PC-9 (cell line): ENCODE data around the gene GOLPH3L. TPM values are rescaled to one million over a fixed set of nuclear protein-coding genes. Genes with fewer than 3 reads are reported as not detected.
"Not testable (repeated sequence)": the region's sequence is repeated elsewhere in the genome, so short reads cannot be mapped to it uniquely, and the experiment has no call there.

Experiments
- BruUV-seq: library from RNA; stranded (reverse); fragments of 400-500 nt; replicated peaks from 2 replicates; lab custom pipeline; 2021; lab: Mats Ljungman, UMichigan
- CTCF ChIA-PET: fragments of 300-600 bp; sonication (Branson Sonifier 250); formaldehyde crosslinking; loops from one replicate; lab custom pipeline; 2022; ENCODE audit warnings: antibody characterized with exemption; lab: Charles Lee
- POLR2A ChIA-PET: fragments of 300-600 bp; sonication (Branson Sonifier 250); formaldehyde crosslinking; loops from one replicate; lab custom pipeline; 2022; ENCODE audit warnings: antibody characterized with exemption; ENCODE audit not compliant: unreplicated experiment; lab: Charles Lee
- DNase-seq, 2 experiments: peaks; one replicate each; pipeline versions ENCODE4 v3.0.0 to v3.0.0-alpha.2; 2015 to 2022; ENCODE audit warnings: mixed read lengths in 1 of 2
- H2AFZ ChIP-seq: fragments of 200-600 bp; sonication (generic); 2 replicates; pipeline ENCODE4 v1.8.1; 2017; ENCODE audit warnings: antibody characterized with exemption
- H3F3A ChIP-seq: fragments of 200-600 bp; sonication (generic); 2 replicates; pipeline ENCODE4 v1.8.1; 2017; ENCODE audit warnings: antibody characterized with exemption, mild to moderate bottlenecking, low read depth; ENCODE audit not compliant: insufficient read depth
- H3K27ac ChIP-seq: fragments of 200-600 bp; sonication (generic); 2 replicates; pipeline ENCODE4 v1.6.1; 2016; ENCODE audit warnings: mixed run types
- H3K27me3 ChIP-seq: fragments of 200-600 bp; sonication (generic); 2 replicates; pipeline ENCODE4 v1.6.1; 2016; ENCODE audit warnings: low read depth, mixed run types; ENCODE audit not compliant: insufficient read depth
- H3K36me3 ChIP-seq: fragments of 200-600 bp; sonication (generic); 2 replicates; pipeline ENCODE4 v1.6.1; 2016; ENCODE audit warnings: low read depth, mixed run types
- H3K4me1 ChIP-seq: fragments of 200-600 bp; sonication (generic); replicated peaks from 2 replicates; pipeline ENCODE4 v1.6.1; 2016; ENCODE audit warnings: mixed run types; ENCODE audit not compliant: insufficient read depth
- H3K4me2 ChIP-seq: fragments of 200-600 bp; sonication (generic); 2 replicates; pipeline ENCODE4 v1.6.1; 2017; ENCODE audit warnings: mixed run types
- H3K4me3 ChIP-seq: fragments of 200-600 bp; sonication (generic); 2 replicates; pipeline ENCODE4 v1.6.1; 2016; ENCODE audit warnings: mixed run types
- H3K79me2 ChIP-seq: fragments of 200-600 bp; sonication (generic); 2 replicates; pipeline ENCODE4 v1.6.1; 2017; ENCODE audit warnings: low read depth, mixed run types
- H3K9me2 ChIP-seq: fragments of 200-600 bp; sonication (generic); 2 replicates; pipeline ENCODE4 v1.8.1; 2017; ENCODE audit warnings: mild to moderate bottlenecking; ENCODE audit not compliant: insufficient read depth
- H3K9me3 ChIP-seq: fragments of 200-600 bp; sonication (generic); 2 replicates; pipeline ENCODE4 v1.8.1; 2016; ENCODE audit warnings: low read depth; ENCODE audit not compliant: insufficient read depth
- H4K20me1 ChIP-seq: fragments of 200-600 bp; sonication (generic); 2 replicates; pipeline ENCODE4 v1.8.1; 2017; ENCODE audit not compliant: insufficient read depth
- EZH2 ChIP-seq: fragments of 200-600 bp; sonication (generic); IDR thresholded peaks from 2 replicates; pipeline ENCODE4 v1.8.0; 2017; ENCODE audit warnings: antibody characterized with exemption, low read depth
- intact Hi-C: fragments of 100-400 bp; cut with micrococcal nuclease; formaldehyde crosslinking; loops from one replicate; pipeline ENCODE4 v1.10.0; 2022; ENCODE audit not compliant: unreplicated experiment
- total RNA-seq: library from RNA; stranded (reverse); gene quantifications from 2 replicates; pipeline ENCODE4 v1.2.3, GENCODE V29; 2021
- TF ChIP-seq, protein P1 (sequence below): fragments of 200-600 bp; sonication (generic); conservative IDR thresholded peaks from 2 replicates; pipeline ENCODE4 v1.6.1; 2017; ENCODE audit warnings: mixed run types, antibody characterized with exemption, mild to moderate bottlenecking, moderate library complexity

The GOLPH3L gene
- total RNA-seq, 1 experiment from 2014 or later: 52.7 TPM

DNA sequence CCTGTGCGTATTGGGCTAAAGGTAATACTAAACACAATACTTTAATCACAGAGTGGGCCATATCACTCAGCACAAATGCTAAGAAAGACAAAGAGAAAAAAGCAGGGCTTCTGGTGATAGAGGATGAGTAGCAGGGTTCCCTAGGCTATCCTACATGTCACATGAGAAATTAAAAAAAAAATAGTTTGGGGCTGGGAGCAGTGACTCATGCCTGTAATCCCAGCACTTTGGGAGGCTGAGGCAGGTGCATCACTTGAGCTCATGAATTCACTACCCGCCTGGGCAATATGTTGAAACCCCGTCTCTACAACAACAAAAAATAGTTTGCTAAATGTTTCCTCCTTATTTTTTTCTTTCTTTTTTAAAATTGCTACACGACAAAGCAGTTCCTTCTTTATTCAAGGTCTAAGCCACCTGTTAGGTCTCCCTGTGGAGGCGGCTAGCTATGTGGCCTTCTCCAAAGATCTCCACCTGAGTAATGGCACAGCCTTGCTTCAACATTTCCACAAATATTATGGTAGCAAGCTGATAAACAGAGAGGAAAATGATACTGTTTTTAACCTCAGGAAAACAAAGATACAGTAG lies 69.0 kb downstream of the GOLPH3L start:
- Histone ChIP-seq H3K79me2 (peaks cover 49% of the 10 kb centered on the region), H3K4me3 (peak overlapping the region; percentile 96), H3K4me1 (peaks cover 62% of the 10 kb centered on the region), H3K9me2 (no peaks in the 10 kb centered on the region), H3K27ac (peak overlapping the region; percentile 76), H3K27me3 (no peaks in the 10 kb centered on the region), H2AFZ (no peak overlapping the region), H3F3A (peaks cover 39% of the 10 kb centered on the region), H3K4me2 (peak overlapping the region; percentile 98), H3K9me3 (no peaks in the 10 kb centered on the region), H3K36me3 (peaks cover 34% of the 10 kb centered on the region), H4K20me1 (no peaks in the 10 kb centered on the region)
- intact Hi-C loops: loop anchor here (10.0 kb wide), 2 partner anchors 343 to 347 kb away; partner anchors contain the start of genes CERS2 and CIART
- CTCF ChIA-PET: interaction anchor here (0.7 kb wide), 1 partner anchor 23 kb away, joined by 4 read pairs; no protein-coding TSS in a partner anchor
- no TSS peak for BruUV-seq
- POLR2A ChIA-PET: interaction anchor here (0.5 to 0.7 kb wide), 6 partner anchors 22 to 548 kb away, joined by 3 to 12 read pairs (median 5); partner anchors contain the start of genes GOLPH3L, MCL1 and TMOD4
- DNase-seq: no peak
- TF ChIP-seq, protein P1, sequence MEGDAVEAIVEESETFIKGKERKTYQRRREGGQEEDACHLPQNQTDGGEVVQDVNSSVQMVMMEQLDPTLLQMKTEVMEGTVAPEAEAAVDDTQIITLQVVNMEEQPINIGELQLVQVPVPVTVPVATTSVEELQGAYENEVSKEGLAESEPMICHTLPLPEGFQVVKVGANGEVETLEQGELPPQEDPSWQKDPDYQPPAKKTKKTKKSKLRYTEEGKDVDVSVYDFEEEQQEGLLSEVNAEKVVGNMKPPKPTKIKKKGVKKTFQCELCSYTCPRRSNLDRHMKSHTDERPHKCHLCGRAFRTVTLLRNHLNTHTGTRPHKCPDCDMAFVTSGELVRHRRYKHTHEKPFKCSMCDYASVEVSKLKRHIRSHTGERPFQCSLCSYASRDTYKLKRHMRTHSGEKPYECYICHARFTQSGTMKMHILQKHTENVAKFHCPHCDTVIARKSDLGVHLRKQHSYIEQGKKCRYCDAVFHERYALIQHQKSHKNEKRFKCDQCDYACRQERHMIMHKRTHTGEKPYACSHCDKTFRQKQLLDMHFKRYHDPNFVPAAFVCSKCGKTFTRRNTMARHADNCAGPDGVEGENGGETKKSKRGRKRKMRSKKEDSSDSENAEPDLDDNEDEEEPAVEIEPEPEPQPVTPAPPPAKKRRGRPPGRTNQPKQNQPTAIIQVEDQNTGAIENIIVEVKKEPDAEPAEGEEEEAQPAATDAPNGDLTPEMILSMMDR: no peak
- TF ChIP-seq EZH2: no peak

DNA sequence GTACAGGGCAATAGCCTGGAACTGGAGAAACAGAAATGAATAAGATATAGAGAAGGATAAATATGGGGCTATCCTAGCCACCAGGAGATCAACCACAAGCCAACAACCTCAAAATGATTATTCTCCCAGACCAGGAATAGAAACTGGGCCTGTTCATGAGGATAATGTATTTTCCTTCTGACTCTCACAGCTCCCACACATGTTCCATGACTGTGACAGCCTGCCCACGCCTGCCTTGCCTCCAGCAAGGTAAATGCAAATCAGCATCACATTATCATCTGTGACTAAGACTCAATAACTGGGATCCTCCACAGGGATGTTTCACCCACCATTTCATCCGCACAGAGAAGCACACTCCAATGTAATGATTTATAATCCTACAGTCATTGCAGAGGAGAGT lies 70.8 kb downstream of the GOLPH3L start:
- Histone ChIP-seq H3K4me2 (0 out of 2 replicates have a peak overlapping the region, but pooled peaks have one; percentile 65), H3K4me3 (no peak overlapping the region), H3K9me2 (no peaks in the 10 kb centered on the region), H2AFZ (no peak overlapping the region), H3K27me3 (no peaks in the 10 kb centered on the region), H3K36me3 (peaks cover 51% of the 10 kb centered on the region), H4K20me1 (no peaks in the 10 kb centered on the region), H3F3A (peaks cover 50% of the 10 kb centered on the region), H3K27ac (peak overlapping the region; percentile 90), H3K9me3 (no peaks in the 10 kb centered on the region), H3K79me2 (peaks cover 65% of the 10 kb centered on the region), H3K4me1 (peaks cover 77% of the 10 kb centered on the region)
- intact Hi-C loops: loop anchor here (10.0 kb wide), 2 partner anchors 341 to 349 kb away; partner anchors contain the start of genes CERS2 and CIART
- no peak for TF ChIP-seq EZH2
- ChIA-PET CTCF (no interaction called here), POLR2A (no interaction called here)
- BruUV-seq: no TSS peak
- DNase-seq: no peak

DNA sequence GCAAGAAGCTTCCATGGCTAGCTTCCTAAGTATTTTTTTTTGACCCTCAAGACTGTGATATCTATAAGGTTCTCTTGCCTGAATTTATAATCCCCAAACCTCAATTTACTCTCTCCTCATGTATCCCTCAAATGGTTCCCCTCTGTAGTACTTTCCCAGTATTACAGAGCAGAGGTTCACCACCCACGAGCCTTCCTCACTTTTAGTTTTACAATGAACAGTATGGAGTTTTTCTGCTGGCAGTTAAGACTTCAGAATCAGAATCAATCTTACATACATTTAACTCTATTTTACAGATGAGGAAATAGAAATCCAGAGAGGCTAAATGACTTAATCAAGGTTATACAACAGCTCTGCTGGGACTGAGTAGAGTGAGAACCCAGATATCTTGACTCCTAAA lies 72.4 kb downstream of the GOLPH3L start:
- H3K4me1 ChIP-seq: peaks cover 75% of the 10 kb centered on the region
- H3K79me2 ChIP-seq: peaks cover 68% of the 10 kb centered on the region
- peak overlapping the region; percentile 90 for H3K27ac ChIP-seq
- H3K4me2 ChIP-seq: peak overlapping the region; percentile 65
- not testable (repeated sequence) for DNase-seq, H4K20me1 ChIP-seq, H2AFZ ChIP-seq, H3K9me3 ChIP-seq, BruUV-seq, H3K27me3 ChIP-seq, H3K9me2 ChIP-seq
- H3F3A ChIP-seq: peaks cover 62% of the 10 kb centered on the region
- peaks cover 67% of the 10 kb centered on the region for H3K36me3 ChIP-seq
- peak overlapping the region; percentile 1; the same call in 1 of the 2 replicates for H3K4me3 ChIP-seq
- ChIA-PET POLR2A (interaction anchor here (0.5 to 1.0 kb wide), 5 partner anchors 45 to 80 kb away, joined by 3 to 9 read pairs (median 4); partner anchors contain the start of gene MCL1), CTCF (interaction anchor here (0.9 kb wide), 1 partner anchor 189 kb away, joined by 3 read pairs; no protein-coding TSS in a partner anchor)
- intact Hi-C loops: loop anchor here (5.0 to 10.0 kb wide), 3 partner anchors 188 to 350 kb away; partner anchors contain the start of genes CERS2 and CIART

DNA sequence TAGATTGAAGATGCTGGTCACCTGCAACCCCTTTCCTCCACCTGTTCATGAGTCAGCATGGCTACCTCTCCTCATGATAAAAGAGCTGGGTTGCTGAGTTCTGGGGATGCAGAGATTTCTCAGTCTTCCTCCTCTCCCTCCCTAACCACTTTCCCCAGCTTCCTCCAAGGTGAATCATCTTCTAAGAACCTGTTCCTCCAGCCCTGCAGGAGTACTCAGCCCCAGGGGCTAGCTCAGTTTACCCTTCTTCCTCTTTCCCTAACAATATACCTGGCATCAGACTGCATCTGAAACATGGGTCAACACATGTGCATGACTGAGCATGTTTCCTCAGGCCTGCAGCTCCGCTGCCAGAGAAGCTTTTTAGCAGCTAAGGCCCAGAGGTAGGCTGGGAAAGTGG lies 72.8 kb downstream of the GOLPH3L start:
- not testable (repeated sequence) for H2AFZ ChIP-seq, BruUV-seq, H3K27me3 ChIP-seq, H4K20me1 ChIP-seq, H3K9me2 ChIP-seq, H3K9me3 ChIP-seq, H3K4me3 ChIP-seq
- ChIA-PET CTCF (interaction anchor here (0.9 kb wide), 1 partner anchor 189 kb away, joined by 3 read pairs; no protein-coding TSS in a partner anchor), POLR2A (interaction anchor here (0.5 to 1.0 kb wide), 5 partner anchors 45 to 80 kb away, joined by 3 to 9 read pairs (median 4); partner anchors contain the start of gene MCL1)
- DNase-seq: peak; percentile 81 to 95
- H3K79me2 ChIP-seq: peaks cover 72% of the 10 kb centered on the region
- H3K4me1 ChIP-seq: peaks cover 75% of the 10 kb centered on the region
- H3K27ac ChIP-seq: peak overlapping the region; percentile 90
- H3K36me3 ChIP-seq: peaks cover 71% of the 10 kb centered on the region
- peak overlapping the region; percentile 65 for H3K4me2 ChIP-seq
- H3F3A ChIP-seq: peaks cover 66% of the 10 kb centered on the region
- intact Hi-C loops: loop anchor here (5.0 to 10.0 kb wide), 3 partner anchors 188 to 351 kb away; partner anchors contain the start of genes CERS2 and CIART
